K562 (cell line): ENCODE data around the gene SMIM7. TPM values are rescaled to one million over a fixed set of nuclear protein-coding genes. Genes with fewer than 3 reads are reported as not detected.

Experiments used
- polyA plus RNA-seq, 8 experiments: library from polyadenylated mRNA; depleted of rRNA in 4 of 8; stranded (reverse) in 5 of 8; unstranded in 3 of 8; fragments of >200 nt; fragmentation: Nextera tagmentation in 2 of 8; fragmentation: Illumina TruSeq in 1 of 8; extraction: Ambion mirVana in 2 of 8; extraction: Trizol in 1 of 8; gene quantifications; 2 replicates each; pipeline versions ENCODE4 v1.2.1 to v1.2.3, GENCODE V29; 2011 to 2014; ENCODE audit warnings: inconsistent platforms in 1 of 8, missing spikeins in 1 of 8
- total RNA-seq, 7 experiments: library from RNA; depleted of rRNA in 6 of 7; stranded (reverse); fragments of >200 nt in 6 of 7; fragmentation: Illumina TruSeq in 2 of 7; extraction: Trizol in 2 of 7; gene quantifications; 2 replicates each; pipeline versions ENCODE4 v1.2.1 to v1.2.3, GENCODE V29; 2011 to 2021; ENCODE audit warnings: low replicate concordance in 1 of 7

Gene SMIM7
- total and polyA plus RNA-seq, 9 of the 15 experiments (the other 6 are each of a cell fraction or from before 2014, with no cell fraction given) = 55.3 to 265 (median 107) TPM

Other genes starting within 250 kb of the SMIM7 start
Only the 7 nearest of the 10 such genes appear.
- 0.41 TPM in 1 of 2 replicates, not detected in the other for gene CALR3, start 164.0 kb downstream of the SMIM7 start, total RNA-seq (2014; rRNA removed)
- gene CALR3, start 164.0 kb downstream of the SMIM7 start, total RNA-seq (2014; rRNA removed; fragmentation: Illumina TruSeq; extraction: Trizol) = 0.18 and 0.19 TPM in 2 replicates
- not detected in 2 replicates for gene CALR3, start 164.0 kb downstream of the SMIM7 start, total RNA-seq (2015; rRNA removed; fragmentation: Illumina TruSeq; extraction: Trizol)
- gene CALR3, start 164.0 kb downstream of the SMIM7 start, total RNA-seq (2021) = not detected in 2 replicates
- gene CALR3, start 164.0 kb downstream of the SMIM7 start, polyA plus RNA-seq (2011; rRNA removed) = 0.15 TPM in 1 of 2 replicates, not detected in the other
- not detected in 2 replicates for gene CALR3, start 164.0 kb downstream of the SMIM7 start, polyA plus RNA-seq (2014; fragmentation: Illumina TruSeq; extraction: Trizol)
- under 1 TPM; 0.22 to 0.24 TPM for gene CALR3, start 164.0 kb downstream of the SMIM7 start, polyA plus RNA-seq (2014; fragmentation: Nextera tagmentation; extraction: Ambion mirVana)
- gene CALR3, start 164.0 kb downstream of the SMIM7 start, polyA plus RNA-seq (2014; rRNA removed) = not detected in 2 replicates
- 2.2 and 4.1 TPM in 2 replicates for gene C19orf44, start 163.8 kb downstream of the SMIM7 start, total RNA-seq (2014; rRNA removed)
- 3.5 and 4.2 TPM in 2 replicates for gene C19orf44, start 163.8 kb downstream of the SMIM7 start, total RNA-seq (2014; rRNA removed; fragmentation: Illumina TruSeq; extraction: Trizol)
- gene C19orf44, start 163.8 kb downstream of the SMIM7 start, total RNA-seq (2015; rRNA removed; fragmentation: Illumina TruSeq; extraction: Trizol) = 3.5 and 3.8 TPM in 2 replicates
- 4.7 and 6.6 TPM in 2 replicates for gene C19orf44, start 163.8 kb downstream of the SMIM7 start, total RNA-seq (2021)
- 2.8 TPM in 2 replicates for gene C19orf44, start 163.8 kb downstream of the SMIM7 start, polyA plus RNA-seq (2011; rRNA removed)
- 4.7 and 7.7 TPM in 2 replicates for gene C19orf44, start 163.8 kb downstream of the SMIM7 start, polyA plus RNA-seq (2014; fragmentation: Illumina TruSeq; extraction: Trizol)
- under 1 TPM; 0.41 to 0.51 TPM for gene C19orf44, start 163.8 kb downstream of the SMIM7 start, polyA plus RNA-seq (2014; fragmentation: Nextera tagmentation; extraction: Ambion mirVana)
- 4.3 and 5.2 TPM in 2 replicates for gene C19orf44, start 163.8 kb downstream of the SMIM7 start, polyA plus RNA-seq (2014; rRNA removed)
- 7.8 and 9.6 TPM in 2 replicates for gene CHERP, start 117.7 kb downstream of the SMIM7 start, total RNA-seq (2014; rRNA removed)
- 4.5 and 6.9 TPM in 2 replicates for gene CHERP, start 117.7 kb downstream of the SMIM7 start, total RNA-seq (2014; rRNA removed; fragmentation: Illumina TruSeq; extraction: Trizol)
- 10.1 and 10.8 TPM in 2 replicates for gene CHERP, start 117.7 kb downstream of the SMIM7 start, total RNA-seq (2015; rRNA removed; fragmentation: Illumina TruSeq; extraction: Trizol)
- 76.7 and 85.1 TPM in 2 replicates for gene CHERP, start 117.7 kb downstream of the SMIM7 start, total RNA-seq (2021)
- gene CHERP, start 117.7 kb downstream of the SMIM7 start, polyA plus RNA-seq (2011; rRNA removed) = 4.9 and 9.0 TPM in 2 replicates
- 26.3 and 41.8 TPM in 2 replicates for gene CHERP, start 117.7 kb downstream of the SMIM7 start, polyA plus RNA-seq (2014; fragmentation: Illumina TruSeq; extraction: Trizol)
- under 1 TPM; 0.60 to 0.75 TPM for gene CHERP, start 117.7 kb downstream of the SMIM7 start, polyA plus RNA-seq (2014; fragmentation: Nextera tagmentation; extraction: Ambion mirVana)
- 34.3 and 36.7 TPM in 2 replicates for gene CHERP, start 117.7 kb downstream of the SMIM7 start, polyA plus RNA-seq (2014; rRNA removed)
- 18.5 and 24.4 TPM in 2 replicates for gene SLC35E1, start 87.7 kb downstream of the SMIM7 start, total RNA-seq (2014; rRNA removed)
- 27.8 and 28.4 TPM in 2 replicates for gene SLC35E1, start 87.7 kb downstream of the SMIM7 start, total RNA-seq (2014; rRNA removed; fragmentation: Illumina TruSeq; extraction: Trizol)
- gene SLC35E1, start 87.7 kb downstream of the SMIM7 start, total RNA-seq (2015; rRNA removed; fragmentation: Illumina TruSeq; extraction: Trizol) = 25.7 and 27.3 TPM in 2 replicates
- 40.1 and 44.5 TPM in 2 replicates for gene SLC35E1, start 87.7 kb downstream of the SMIM7 start, total RNA-seq (2021)
- gene SLC35E1, start 87.7 kb downstream of the SMIM7 start, polyA plus RNA-seq (2011; rRNA removed) = 28.0 and 40.1 TPM in 2 replicates
- 31.3 and 34.3 TPM in 2 replicates for gene SLC35E1, start 87.7 kb downstream of the SMIM7 start, polyA plus RNA-seq (2014; fragmentation: Illumina TruSeq; extraction: Trizol)
- 10 to 100 TPM; 15.0 to 16.1 TPM for gene SLC35E1, start 87.7 kb downstream of the SMIM7 start, polyA plus RNA-seq (2014; fragmentation: Nextera tagmentation; extraction: Ambion mirVana)
- gene SLC35E1, start 87.7 kb downstream of the SMIM7 start, polyA plus RNA-seq (2014; rRNA removed) = 19.3 and 29.4 TPM in 2 replicates
- 12.9 and 15.2 TPM in 2 replicates for gene MED26, start 31.9 kb downstream of the SMIM7 start, total RNA-seq (2014; rRNA removed)
- 3.7 and 4.6 TPM in 2 replicates for gene MED26, start 31.9 kb downstream of the SMIM7 start, total RNA-seq (2014; rRNA removed; fragmentation: Illumina TruSeq; extraction: Trizol)
- gene MED26, start 31.9 kb downstream of the SMIM7 start, total RNA-seq (2015; rRNA removed; fragmentation: Illumina TruSeq; extraction: Trizol) = 7.1 and 7.5 TPM in 2 replicates
- 15.1 and 16.5 TPM in 2 replicates for gene MED26, start 31.9 kb downstream of the SMIM7 start, total RNA-seq (2021)
- 5.6 and 6.1 TPM in 2 replicates for gene MED26, start 31.9 kb downstream of the SMIM7 start, polyA plus RNA-seq (2011; rRNA removed)
- gene MED26, start 31.9 kb downstream of the SMIM7 start, polyA plus RNA-seq (2014; fragmentation: Illumina TruSeq; extraction: Trizol) = 6.2 and 8.4 TPM in 2 replicates
- gene MED26, start 31.9 kb downstream of the SMIM7 start, polyA plus RNA-seq (2014; fragmentation: Nextera tagmentation; extraction: Ambion mirVana) = under 1 TPM; 0.71 to 0.86 TPM
- gene MED26, start 31.9 kb downstream of the SMIM7 start, polyA plus RNA-seq (2014; rRNA removed) = 8.4 and 9.0 TPM in 2 replicates
- gene TMEM38A, start 995 bp upstream of the SMIM7 start, total RNA-seq (2014; rRNA removed) = 0.77 and 4.3 TPM in 2 replicates
- 1.2 and 1.4 TPM in 2 replicates for gene TMEM38A, start 995 bp upstream of the SMIM7 start, total RNA-seq (2014; rRNA removed; fragmentation: Illumina TruSeq; extraction: Trizol)
- 0.90 and 1.6 TPM in 2 replicates for gene TMEM38A, start 995 bp upstream of the SMIM7 start, total RNA-seq (2015; rRNA removed; fragmentation: Illumina TruSeq; extraction: Trizol)
- gene TMEM38A, start 995 bp upstream of the SMIM7 start, total RNA-seq (2021) = 1.4 and 2.1 TPM in 2 replicates
- 1.5 and 1.8 TPM in 2 replicates for gene TMEM38A, start 995 bp upstream of the SMIM7 start, polyA plus RNA-seq (2011; rRNA removed)
- gene TMEM38A, start 995 bp upstream of the SMIM7 start, polyA plus RNA-seq (2014; fragmentation: Illumina TruSeq; extraction: Trizol) = 0.77 and 2.4 TPM in 2 replicates
- gene TMEM38A, start 995 bp upstream of the SMIM7 start, polyA plus RNA-seq (2014; fragmentation: Nextera tagmentation; extraction: Ambion mirVana) = under 1 TPM; 0.35 to 0.44 TPM
- 1.9 and 3.3 TPM in 2 replicates for gene TMEM38A, start 995 bp upstream of the SMIM7 start, polyA plus RNA-seq (2014; rRNA removed)
- not detected in 2 replicates for gene NWD1, start 59.7 kb upstream of the SMIM7 start, total RNA-seq (2014; rRNA removed)
- gene NWD1, start 59.7 kb upstream of the SMIM7 start, total RNA-seq (2014; rRNA removed; fragmentation: Illumina TruSeq; extraction: Trizol) = under 0.01 TPM in 1 of 2 replicates, not detected in the other
- not detected in 2 replicates for gene NWD1, start 59.7 kb upstream of the SMIM7 start, total RNA-seq (2015; rRNA removed; fragmentation: Illumina TruSeq; extraction: Trizol)
- not detected in 2 replicates for gene NWD1, start 59.7 kb upstream of the SMIM7 start, total RNA-seq (2021)
- gene NWD1, start 59.7 kb upstream of the SMIM7 start, polyA plus RNA-seq (2011; rRNA removed) = not detected in 2 replicates
- not detected in 2 replicates for gene NWD1, start 59.7 kb upstream of the SMIM7 start, polyA plus RNA-seq (2014; fragmentation: Illumina TruSeq; extraction: Trizol)
- gene NWD1, start 59.7 kb upstream of the SMIM7 start, polyA plus RNA-seq (2014; fragmentation: Nextera tagmentation; extraction: Ambion mirVana) = not detected
- gene NWD1, start 59.7 kb upstream of the SMIM7 start, polyA plus RNA-seq (2014; rRNA removed) = under 0.01 TPM in 1 of 2 replicates, not detected in the other